Psoas muscle (tissue), 8 donors: Measurements from ENCODE around the gene PC. TPM values are rescaled to one million over a fixed set of nuclear protein-coding genes. Genes with fewer than 3 reads are reported as not detected.

Experiments
- ATAC-seq, 4 donors: fragments of 200-7000 bp; cut with Tn5 transposase; one replicate each; pipeline ENCODE4 v1.9.1; 2020; ENCODE audit warnings: moderate library complexity in 3 of 4, mild to moderate bottlenecking in 2 of 4
- DNase-seq, 2 donors: peaks; one replicate each; pipeline ENCODE4 v3.0.0-alpha.2; 2020
- H3K27ac ChIP-seq: fragments of 200-600 bp; one replicate; pipeline ENCODE4 v1.8.0; 2022
- H3K27me3 ChIP-seq, 3 donors: fragments of 200-600 bp in 1 of 3; one replicate each; pipeline versions ENCODE4 v1.6.1 to v1.8.0; 2013 to 2022; ENCODE audit warnings: low read length in 2 of 3, mild to moderate bottlenecking in 2 of 3, moderate library complexity in 1 of 3; ENCODE audit not compliant: insufficient read depth in 3 of 3
- H3K36me3 ChIP-seq, 2 donors: fragments of 200-600 bp in 1 of 2; one replicate each; pipeline versions ENCODE4 v1.6.1 to v1.8.0; 2013 to 2022; ENCODE audit warnings: low read depth in 1 of 2, mild to moderate bottlenecking in 1 of 2, moderate library complexity in 1 of 2; ENCODE audit not compliant: insufficient read depth in 1 of 2
- H3K4me1 ChIP-seq: fragments of 200-600 bp; one replicate; pipeline ENCODE4 v1.8.0; 2022
- H3K4me3 ChIP-seq: fragments of 200-600 bp; one replicate; pipeline ENCODE4 v1.8.0; 2022; ENCODE audit warnings: mild to moderate bottlenecking
- H3K9me3 ChIP-seq: fragments of 200-600 bp; one replicate; pipeline ENCODE4 v1.8.0; 2022
- WGBS, 3 donors: extraction: QIAGEN DNeasy Blood & Tissue Kit; methylation state at CpG; one replicate each; pipeline versions ENCODE4 v1.1.6 to v1.1.7; 2013; 5-methylcytosine and 5-hydroxymethylcytosine counted together
- intact Hi-C, 2 donors: fragments of 100-400 bp; cut with DNase I; formaldehyde crosslinking; loops; one replicate each; pipeline versions ENCODE4 v1.11.0 to v1.14.2; 2022
- polyA plus RNA-seq, 3 donors: library from polyadenylated mRNA; stranded (reverse); fragments of 200-250 nt; gene quantifications; one replicate each; pipeline ENCODE4 v1.2.3, GENCODE V29; 2013
- total RNA-seq, 4 donors: library from RNA; stranded (reverse); fragmentation: NEBNext Ultra II Directional in 2 of 4; extraction: Animal tissue kit (Norgen Biotek cat#: 25700) in 2 of 4; gene quantifications; one replicate each; pipeline versions ENCODE4 v1.2.1 to v1.2.4, GENCODE V29; 2021 to 2023
- TF ChIP-seq, protein P1 (sequence below): fragments of 200-600 bp; IDR thresholded peaks from one replicate; pipeline ENCODE4 v1.8.0; 2022; ENCODE audit warnings: antibody characterized with exemption
- donor health status: healthy with polysubstance abuse.
- donor health status: DM: no; HTN: no; CAD: no; lungs with moderate emphysema.
- donor health status: Bipolar disorder and iron deficiency.
- donor health status: healthy.
- donor health status: DM: yes; HTN: yes; CAD: no.
- donor health status: DM: no; HTN: no; CAD: no.
- donor health status: DM: no; HTN: no; CAD: no.
- donor health status: DM: yes; HTN: yes; CAD: no.

The PC gene
- total and polyA plus RNA-seq, 7 donors, result 11.1 to 48.8 (median 18.3) TPM

DNA sequence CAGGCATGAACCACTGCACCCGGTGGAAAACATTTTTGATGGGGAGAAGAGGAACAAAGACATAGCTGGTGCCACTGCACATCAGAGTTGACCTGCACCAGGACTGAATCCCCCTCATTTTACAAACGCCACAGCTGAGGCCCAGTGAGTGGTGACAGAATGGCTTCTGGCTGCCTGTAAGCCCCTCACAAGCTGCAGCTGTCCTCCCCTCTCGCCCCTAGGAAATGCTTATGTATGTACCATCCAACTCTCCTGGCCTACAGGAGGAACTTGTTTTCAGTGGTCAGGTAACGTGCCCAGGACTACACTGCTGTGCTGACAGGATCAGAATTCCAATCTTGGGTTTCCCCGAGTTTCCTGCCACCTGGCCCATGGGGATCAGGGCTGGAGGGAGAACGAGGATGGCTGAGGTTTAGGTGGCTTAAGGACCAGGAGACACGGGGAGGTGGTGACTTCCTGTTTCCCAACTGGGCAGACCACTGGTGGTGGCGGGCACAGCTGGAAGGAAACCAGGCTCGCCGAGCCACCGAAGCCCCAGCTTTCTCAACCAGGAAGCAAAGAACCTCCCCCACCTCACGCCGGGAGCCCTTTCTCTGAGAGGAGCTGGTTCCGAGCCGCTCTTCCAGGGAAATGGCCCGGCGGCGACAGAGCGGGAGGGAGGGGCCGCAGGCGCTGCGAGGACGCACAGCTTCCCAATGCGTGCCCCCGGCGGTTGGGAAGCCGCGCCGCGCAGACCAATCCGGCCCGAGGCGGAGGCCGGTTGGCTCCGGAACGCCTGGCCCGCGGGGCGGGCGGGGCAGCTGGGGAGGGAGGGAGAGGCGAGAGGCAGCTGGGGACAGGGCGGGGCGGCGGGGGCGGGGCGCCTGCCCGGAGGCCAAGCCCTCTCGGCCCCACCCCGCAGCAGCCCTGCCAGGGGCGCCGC is 102.3 kb downstream of the PC start:
- Histone ChIP-seq H3K27ac (peak overlapping the region; percentile 90), H3K4me3 (peak overlapping the region; percentile 76), H3K9me3 (no peaks in the 10 kb centered on the region), H3K36me3 (peaks cover 0 to 17% of the 10 kb centered on the region in 2 donors), H3K27me3 (no peaks in the 10 kb centered on the region), H3K4me1 (peaks cover 3% of the 10 kb centered on the region)
- DNase-seq (peak; percentile 97 to 98), ATAC-seq (peak; percentile 92 to 96 (median 94))
- TF ChIP-seq, protein P1, sequence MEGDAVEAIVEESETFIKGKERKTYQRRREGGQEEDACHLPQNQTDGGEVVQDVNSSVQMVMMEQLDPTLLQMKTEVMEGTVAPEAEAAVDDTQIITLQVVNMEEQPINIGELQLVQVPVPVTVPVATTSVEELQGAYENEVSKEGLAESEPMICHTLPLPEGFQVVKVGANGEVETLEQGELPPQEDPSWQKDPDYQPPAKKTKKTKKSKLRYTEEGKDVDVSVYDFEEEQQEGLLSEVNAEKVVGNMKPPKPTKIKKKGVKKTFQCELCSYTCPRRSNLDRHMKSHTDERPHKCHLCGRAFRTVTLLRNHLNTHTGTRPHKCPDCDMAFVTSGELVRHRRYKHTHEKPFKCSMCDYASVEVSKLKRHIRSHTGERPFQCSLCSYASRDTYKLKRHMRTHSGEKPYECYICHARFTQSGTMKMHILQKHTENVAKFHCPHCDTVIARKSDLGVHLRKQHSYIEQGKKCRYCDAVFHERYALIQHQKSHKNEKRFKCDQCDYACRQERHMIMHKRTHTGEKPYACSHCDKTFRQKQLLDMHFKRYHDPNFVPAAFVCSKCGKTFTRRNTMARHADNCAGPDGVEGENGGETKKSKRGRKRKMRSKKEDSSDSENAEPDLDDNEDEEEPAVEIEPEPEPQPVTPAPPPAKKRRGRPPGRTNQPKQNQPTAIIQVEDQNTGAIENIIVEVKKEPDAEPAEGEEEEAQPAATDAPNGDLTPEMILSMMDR, result no peak
- WGBS, 3 donors, result 3 to 5% (median 3%) methylated on average over 34 to 49 of the region's 51 CpGs
- intact Hi-C loops, result no loop called here

DNA sequence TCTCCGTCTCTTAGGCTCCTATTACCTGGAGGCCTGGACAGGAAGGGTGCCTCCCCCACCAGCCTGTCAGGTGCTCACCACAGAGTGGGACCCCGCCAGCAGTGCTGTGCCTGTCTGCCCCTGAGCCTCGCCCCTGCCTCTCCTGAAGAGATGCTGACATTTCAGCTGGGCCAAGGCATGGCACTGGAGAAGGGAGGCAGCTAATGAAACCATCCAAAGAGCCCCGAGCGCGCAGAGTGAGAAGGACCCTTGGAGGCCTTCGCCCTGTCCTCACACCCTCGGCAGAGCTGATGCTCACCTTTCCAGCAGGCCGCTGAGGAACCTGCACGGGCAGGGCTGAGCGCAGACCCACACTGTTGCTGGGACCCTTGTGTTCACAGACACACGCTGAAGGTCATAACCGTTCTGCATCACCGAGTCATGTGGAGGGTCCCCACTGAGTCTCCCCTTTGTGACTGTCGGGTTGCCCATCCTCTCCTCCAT is 103.4 kb downstream of the PC start:
- no peak overlapping the region for H3K27ac ChIP-seq
- peaks cover 3% of the 10 kb centered on the region for H3K4me1 ChIP-seq
- 96 to 100% (median 96%) methylated on average over 15 of the region's 15 CpGs for WGBS, 3 donors
- intact Hi-C loops, result no loop called here
- peak in 1 of 2 donors; percentile 48 for DNase-seq
- TF ChIP-seq, protein P1, result no peak
- H3K4me3 ChIP-seq, result no peak overlapping the region
- H3K27me3 ChIP-seq, result no peaks in the 10 kb centered on the region
- H3K36me3 ChIP-seq, result peaks cover 0 to 15% of the 10 kb centered on the region in 2 donors
- ATAC-seq, result no peak
- H3K9me3 ChIP-seq, result no peaks in the 10 kb centered on the region

DNA sequence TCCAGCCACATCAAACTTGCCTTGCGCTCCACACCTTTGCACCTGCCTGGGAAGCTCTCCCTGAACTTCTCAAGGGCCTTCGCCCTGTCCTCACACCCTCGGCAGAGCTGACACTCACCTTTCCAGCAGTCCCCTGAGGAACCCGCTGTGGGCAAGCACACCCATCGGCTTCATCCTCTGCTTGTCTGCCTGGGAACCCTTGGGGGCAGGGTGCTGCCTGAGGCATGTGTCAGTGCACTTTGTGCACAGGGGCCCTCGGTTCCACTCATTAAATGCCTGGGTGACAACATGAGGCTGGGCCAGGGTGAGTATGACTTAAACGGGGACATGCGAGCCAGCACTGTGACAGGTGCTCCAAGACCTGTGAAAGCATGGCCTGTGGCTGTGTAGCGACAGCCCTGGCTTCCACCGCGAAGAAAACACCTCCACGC is 103.9 kb downstream of the PC start:
- TF ChIP-seq, protein P1, result no peak
- Histone ChIP-seq H3K36me3 (peaks cover 0 to 21% of the 10 kb centered on the region in 2 donors), H3K9me3 (no peaks in the 10 kb centered on the region), H3K27me3 (no peaks in the 10 kb centered on the region), H3K4me1 (peaks cover 3% of the 10 kb centered on the region), H3K4me3 (no peak overlapping the region), H3K27ac (no peak overlapping the region)
- ATAC-seq (no peak), DNase-seq (no peak)
- intact Hi-C loops, result no loop called here
- 85 to 91% (median 90%) methylated on average over 12 of the region's 12 CpGs for WGBS, 3 donors

DNA sequence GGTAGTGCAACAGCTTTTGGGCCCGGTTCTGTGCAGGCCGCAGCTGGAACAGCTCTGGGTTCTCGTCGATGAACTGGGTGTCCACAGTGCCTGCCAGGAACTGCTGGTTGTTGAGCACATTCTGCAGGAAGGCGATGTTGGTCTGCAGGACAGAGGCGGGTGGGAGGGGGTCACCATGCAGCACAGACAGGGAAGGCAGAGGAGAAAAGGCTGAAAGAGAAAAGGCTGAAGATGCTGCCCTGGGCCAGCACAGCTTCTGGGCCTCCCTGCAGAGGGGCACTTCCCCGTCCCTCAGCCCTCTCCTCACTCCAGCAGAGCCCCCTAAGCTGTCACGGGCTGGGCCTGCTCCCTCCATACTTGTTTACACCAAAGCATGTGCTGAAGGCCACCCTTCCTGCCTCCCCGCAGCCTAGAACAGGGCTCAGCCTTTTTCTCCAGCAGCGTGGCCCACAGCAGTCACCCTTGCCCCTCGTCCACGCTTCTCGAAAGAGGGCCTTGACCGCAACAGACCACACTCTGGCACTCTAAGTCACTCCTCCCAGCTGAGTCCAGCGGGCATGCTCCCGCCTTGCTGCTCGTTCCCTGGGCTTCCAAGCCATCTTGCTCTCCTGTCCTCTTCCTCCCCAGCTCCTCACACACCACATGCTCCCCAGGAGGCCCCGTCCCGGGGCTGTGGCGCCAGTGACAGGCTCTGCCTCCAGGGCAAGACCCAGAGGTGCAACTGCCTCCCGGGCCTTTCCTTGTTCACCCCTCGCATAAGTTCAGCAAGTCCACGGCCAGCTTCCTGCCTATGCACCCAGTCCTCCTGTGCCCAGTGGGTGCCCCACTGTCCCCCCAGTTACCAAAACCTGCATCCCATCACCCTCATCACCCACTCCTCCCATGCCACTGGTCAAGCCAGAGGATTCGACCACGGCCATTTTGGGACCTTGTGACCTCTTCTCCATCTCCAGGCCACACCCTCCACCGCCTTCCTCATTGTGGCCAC is 104.6 kb downstream of the PC start:
- no peaks in the 10 kb centered on the region for H3K9me3 ChIP-seq
- intact Hi-C loops, result no loop called here
- TF ChIP-seq, protein P1, result no peak
- H3K36me3 ChIP-seq, result peaks cover 0 to 22% of the 10 kb centered on the region in 2 donors
- ATAC-seq (no peak), DNase-seq (peak in 1 of 2 donors; percentile 50)
- no peak overlapping the region for H3K27ac ChIP-seq
- H3K4me1 ChIP-seq, result peaks cover 3% of the 10 kb centered on the region
- H3K27me3 ChIP-seq, result no peaks in the 10 kb centered on the region
- 91 to 95% (median 92%) methylated on average over 25 to 26 of the region's 26 CpGs for WGBS, 3 donors
- H3K4me3 ChIP-seq, result no peak overlapping the region
